Large intestine (tissue), 3 donors: Measurements from ENCODE around the gene HRH3. TPM values are rescaled to one million over a fixed set of nuclear protein-coding genes. Genes with fewer than 3 reads are reported as not detected.

Experiments
- DNase-seq, 2 donors: peaks; one replicate each; pipeline versions ENCODE4 v3.0.0 to v3.0.0-alpha.2; 2013
- H3K27ac ChIP-seq: one replicate; pipeline ENCODE4 v1.5.1; 2013; ENCODE audit warnings: low read length
- H3K27me3 ChIP-seq: 2 replicates; pipeline ENCODE4 v1.6.1; 2013; ENCODE audit warnings: low read length; ENCODE audit not compliant: control insufficient read depth, insufficient read depth
- H3K36me3 ChIP-seq: 2 replicates; pipeline ENCODE4 v1.6.1; 2013; ENCODE audit warnings: low read length; ENCODE audit not compliant: control insufficient read depth, insufficient read depth
- H3K4me1 ChIP-seq: one replicate; pipeline ENCODE4 v1.6.1; 2013; ENCODE audit warnings: low read length; ENCODE audit not compliant: control insufficient read depth, insufficient read depth
- H3K4me3 ChIP-seq: one replicate; pipeline ENCODE4 v1.5.1; 2013; ENCODE audit warnings: low read length
- H3K9me3 ChIP-seq: one replicate; pipeline ENCODE4 v1.6.1; 2013; ENCODE audit warnings: mild to moderate bottlenecking, low read depth, low read length, moderate library complexity; ENCODE audit not compliant: control insufficient read depth
- whole genome bisulfite sequencing: methylation state at CpG from one replicate; pipeline ENCODE4 v1.1.5; 2013; ENCODE audit warnings: low lambda C conversion rate; ENCODE audit not compliant: insufficient coverage; 5-methylcytosine and 5-hydroxymethylcytosine counted together
- polyA plus RNA-seq: library from polyadenylated mRNA; unstranded; fragments of 120-200 nt; gene quantifications from one replicate; pipeline ENCODE4 v1.2.1, GENCODE V29; 2013

The HRH3 gene
- polyA plus RNA-seq, 1 donor = 0.33 TPM

DNA sequence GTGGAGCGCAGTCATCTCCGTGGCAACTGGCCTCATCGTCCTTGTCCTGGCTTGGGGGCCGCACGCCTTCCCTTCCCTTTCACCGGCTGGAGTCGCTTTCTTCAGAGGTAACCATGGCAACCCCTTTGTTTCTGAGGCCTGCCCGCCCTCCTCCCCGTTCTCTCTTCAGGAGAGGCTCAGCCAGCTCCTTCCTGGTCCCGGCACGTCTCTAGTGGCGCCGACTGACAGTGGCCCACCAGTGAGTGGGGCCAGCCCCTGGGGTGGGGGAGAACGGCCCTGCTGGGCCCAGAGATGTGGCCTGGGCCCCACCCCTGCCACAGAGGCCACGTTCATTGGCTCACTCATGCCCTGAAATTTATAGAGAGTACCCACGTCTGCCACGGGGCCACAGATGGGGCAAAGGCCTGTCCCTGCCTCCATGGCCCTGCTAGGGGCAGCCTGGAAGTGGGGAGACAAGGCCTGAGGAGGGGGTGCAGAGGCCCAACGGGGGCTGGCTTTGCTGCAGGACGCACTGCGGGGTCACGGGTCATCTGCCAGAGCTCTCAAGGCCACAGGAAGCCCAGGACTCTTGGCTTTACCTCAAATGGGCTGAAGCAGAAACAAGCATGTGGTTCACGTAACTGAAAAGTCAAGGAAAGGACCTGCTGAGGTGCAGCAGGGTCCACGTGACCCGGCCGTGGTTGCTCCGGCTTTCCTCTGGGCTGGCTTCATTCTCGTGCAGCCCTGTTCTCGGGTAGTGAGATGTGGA lies 16.9 kb upstream of the HRH3 start:
- WGBS = no CpG with 5 or more reads among the region's 28 CpGs
- peak in 1 of 2 donors; percentile 17 for DNase-seq
- H3K36me3 ChIP-seq = peaks cover 8% of the 10 kb centered on the region
- H3K4me3 ChIP-seq = no peak overlapping the region
- H3K4me1 ChIP-seq = peaks cover 13% of the 10 kb centered on the region
- no peak overlapping the region for H3K27ac ChIP-seq
- H3K27me3 ChIP-seq = no peaks in the 10 kb centered on the region
- H3K9me3 ChIP-seq = no peaks in the 10 kb centered on the region

- Histone ChIP-seq H3K9me3 (no peaks in the 10 kb centered on the region), H3K27me3 (no peaks in the 10 kb centered on the region), H3K4me3 (no peak overlapping the region), H3K27ac (no peak overlapping the region), H3K4me1 (peaks cover 9% of the 10 kb centered on the region), H3K36me3 (peaks cover 4% of the 10 kb centered on the region)
- WGBS = no CpG with 5 or more reads among the region's 6 CpGs
- no peak for DNase-seq
Observed at GRCh38 chr20:62236200-62236599, 16.1 kb upstream of the HRH3 start.

GRCh38 chr20:62235777-62236157 lies 15.7 kb upstream of the HRH3 start:
- H3K4me1 ChIP-seq = peaks cover 9% of the 10 kb centered on the region
- no peak for DNase-seq
- peaks cover 1% of the 10 kb centered on the region for H3K36me3 ChIP-seq
- H3K4me3 ChIP-seq = no peak overlapping the region
- H3K9me3 ChIP-seq = no peaks in the 10 kb centered on the region
- no CpG with 5 or more reads among the region's 9 CpGs for WGBS
- no peaks in the 10 kb centered on the region for H3K27me3 ChIP-seq
- H3K27ac ChIP-seq = no peak overlapping the region

GRCh38 chr20:62235001-62235776 lies 15.1 kb upstream of the HRH3 start:
- Histone ChIP-seq H3K4me3 (no peak overlapping the region), H3K27me3 (no peaks in the 10 kb centered on the region), H3K4me1 (peaks cover 9% of the 10 kb centered on the region), H3K27ac (no peak overlapping the region), H3K9me3 (no peaks in the 10 kb centered on the region), H3K36me3 (no peaks in the 10 kb centered on the region)
- DNase-seq = no peak
- no CpG with 5 or more reads among the region's 16 CpGs for WGBS

GRCh38 chr20:62234339-62234738 lies 14.3 kb upstream of the HRH3 start:
- no peaks in the 10 kb centered on the region for H3K36me3 ChIP-seq
- WGBS = no CpG with 5 or more reads among the region's 5 CpGs
- no peak for DNase-seq

GRCh38 chr20:62233684-62234083 lies 13.6 kb upstream of the HRH3 start:
- no peak for DNase-seq
- peaks cover 6% of the 10 kb centered on the region for H3K4me1 ChIP-seq
- H3K27ac ChIP-seq = no peak overlapping the region
- H3K36me3 ChIP-seq = no peaks in the 10 kb centered on the region
- no CpG with 5 or more reads among the region's 4 CpGs for WGBS
- H3K4me3 ChIP-seq = no peak overlapping the region
- peaks cover 2% of the 10 kb centered on the region for H3K27me3 ChIP-seq
- no peaks in the 10 kb centered on the region for H3K9me3 ChIP-seq

More at GRCh38 chr20:62234339-62234738, 14.3 kb upstream of the HRH3 start:
- H3K4me1 ChIP-seq = peaks cover 6% of the 10 kb centered on the region
- no peaks in the 10 kb centered on the region for H3K9me3 ChIP-seq
- no peak overlapping the region for H3K27ac ChIP-seq
- no peak overlapping the region for H3K4me3 ChIP-seq
- H3K27me3 ChIP-seq = no peaks in the 10 kb centered on the region

- peaks cover 8% of the 10 kb centered on the region for H3K27me3 ChIP-seq
- H3K36me3 ChIP-seq = no peaks in the 10 kb centered on the region
- no peaks in the 10 kb centered on the region for H3K9me3 ChIP-seq
- no CpG with 5 or more reads among the region's 18 CpGs for WGBS
- no peak for DNase-seq
- no peak overlapping the region for H3K27ac ChIP-seq
- no peak overlapping the region for H3K4me3 ChIP-seq
- peaks cover 6% of the 10 kb centered on the region for H3K4me1 ChIP-seq
Observed at GRCh38 chr20:62232770-62233645, 12.9 kb upstream of the HRH3 start.

DNA sequence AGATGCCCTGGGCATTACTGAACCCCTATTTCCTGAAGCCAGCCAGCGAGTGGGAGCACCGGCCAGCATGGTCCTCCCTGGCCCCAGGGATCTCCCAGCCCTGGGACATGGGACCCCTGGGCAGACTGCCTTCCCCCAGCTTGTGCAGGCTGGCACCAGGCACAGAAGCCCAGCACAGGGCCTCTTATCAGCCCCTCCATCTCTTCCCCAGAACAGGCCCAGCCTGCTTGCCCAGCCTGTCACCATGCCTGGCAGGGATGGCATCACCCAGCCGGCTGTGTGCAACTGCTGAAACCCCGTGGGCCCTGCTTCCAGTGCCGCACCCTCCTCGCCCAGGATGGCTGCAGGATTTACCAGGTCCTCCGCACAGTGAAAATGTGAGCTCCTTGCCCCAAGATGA lies 12.1 kb upstream of the HRH3 start:
- WGBS = no CpG with 5 or more reads among the region's 7 CpGs
- DNase-seq = no peak
- Histone ChIP-seq H3K4me1 (no peaks in the 10 kb centered on the region), H3K9me3 (no peaks in the 10 kb centered on the region), H3K27me3 (peaks cover 11% of the 10 kb centered on the region), H3K36me3 (no peaks in the 10 kb centered on the region), H3K27ac (no peak overlapping the region), H3K4me3 (no peak overlapping the region)

GRCh38 chr20:62231292-62231691 lies 11.2 kb upstream of the HRH3 start:
- Histone ChIP-seq H3K4me3 (no peak overlapping the region), H3K27me3 (peaks cover 14% of the 10 kb centered on the region), H3K27ac (no peak overlapping the region), H3K4me1 (no peaks in the 10 kb centered on the region), H3K36me3 (no peaks in the 10 kb centered on the region), H3K9me3 (no peaks in the 10 kb centered on the region)
- DNase-seq = no peak
- WGBS = no CpG with 5 or more reads among the region's 6 CpGs

DNA sequence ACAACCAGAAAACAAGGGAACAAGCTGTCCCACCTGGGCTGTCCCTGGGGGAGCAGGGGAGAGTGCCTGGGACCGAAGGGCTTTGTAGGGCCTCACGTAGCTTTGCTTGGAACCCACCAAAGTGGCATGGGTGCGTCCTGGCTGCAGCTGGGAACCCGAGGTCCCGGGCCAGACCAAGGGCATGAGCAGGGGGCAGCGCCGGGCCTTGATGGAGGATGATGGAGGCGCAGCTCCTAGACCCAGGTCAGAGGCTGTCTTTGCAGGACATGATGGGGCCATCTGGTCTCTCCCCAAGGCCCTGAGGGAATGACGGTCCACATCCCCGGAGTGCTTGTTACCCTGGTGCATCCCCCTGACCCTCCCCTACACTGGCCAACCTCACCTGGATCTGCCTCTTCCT lies 10.6 kb upstream of the HRH3 start:
- Histone ChIP-seq H3K27me3 (peaks cover 20% of the 10 kb centered on the region), H3K4me1 (no peaks in the 10 kb centered on the region), H3K27ac (no peak overlapping the region), H3K9me3 (no peaks in the 10 kb centered on the region), H3K36me3 (no peaks in the 10 kb centered on the region), H3K4me3 (no peak overlapping the region)
- no CpG with 5 or more reads among the region's 10 CpGs for WGBS
- DNase-seq = no peak
